Motor neuron (in vitro differentiated cells): ENCODE data around the gene GRIN1. TPM values are rescaled to one million over a fixed set of nuclear protein-coding genes. Genes with fewer than 3 reads are reported as not detected.

ENCODE experiments used
- ATAC-seq, 8 experiments: fragments of 200-7000 bp; cut with Tn5 transposase; replicated peaks in 6 of 8; 2 replicates each; pipeline ENCODE4 v1.8.0; 2021; ENCODE audit warnings: mild to moderate bottlenecking in 8 of 8, moderate library complexity in 8 of 8
- H3K27ac ChIP-seq, 2 donors: fragments of 250-450 bp; sonication (Bioruptor Pico); 2 replicates each; pipeline ENCODE4 v1.9.0; 2021; ENCODE audit warnings: antibody characterized with exemption in 2 of 2, mild to moderate bottlenecking in 2 of 2, moderate library complexity in 1 of 2
- H3K4me1 ChIP-seq, 2 donors: fragments of 250-450 bp; sonication (Bioruptor Pico); replicated peaks in 1 of 2; 2 replicates each; pipeline ENCODE4 v1.6.1; 2021; ENCODE audit warnings: antibody characterized with exemption in 2 of 2, mild to moderate bottlenecking in 2 of 2, moderate library complexity in 1 of 2
- H3K4me3 ChIP-seq, 5 donors: fragments of 250-450 bp; sonication (Bioruptor Pico); 2 replicates each; pipeline ENCODE4 v1.9.0; 2021; ENCODE audit warnings: antibody characterized with exemption in 5 of 5, mild to moderate bottlenecking in 5 of 5, moderate library complexity in 4 of 5
- WGBS, 10 experiments: fragments of 450-650 bp; shearing (Covaris generic); methylation state at CpG; one replicate each; pipeline ENCODE4 v1.0.0; 2022; 5-methylcytosine and 5-hydroxymethylcytosine counted together
- in situ Hi-C, 9 experiments: fragments of 400-800 bp; cut with MboI; loops; one replicate each; pipeline ENCODE4 v1.15.0; 2021; ENCODE audit warnings: low sequenced_read_pairs in 9 of 9, low pct_unique_long_range_greater_than_20kb in 2 of 9; ENCODE audit not compliant: unreplicated experiment in 9 of 9
- total RNA-seq, 8 experiments: library from RNA; unstranded; fragments of 300-600 nt; gene quantifications; 2 replicates each; pipeline versions ENCODE4 v1.2.3 to v1.2.4, GENCODE V29; 2022

The GRIN1 gene
- total RNA-seq, 8 experiments from 2014 or later, result 0.20 to 6.0 (median 1.2) TPM

DNA sequence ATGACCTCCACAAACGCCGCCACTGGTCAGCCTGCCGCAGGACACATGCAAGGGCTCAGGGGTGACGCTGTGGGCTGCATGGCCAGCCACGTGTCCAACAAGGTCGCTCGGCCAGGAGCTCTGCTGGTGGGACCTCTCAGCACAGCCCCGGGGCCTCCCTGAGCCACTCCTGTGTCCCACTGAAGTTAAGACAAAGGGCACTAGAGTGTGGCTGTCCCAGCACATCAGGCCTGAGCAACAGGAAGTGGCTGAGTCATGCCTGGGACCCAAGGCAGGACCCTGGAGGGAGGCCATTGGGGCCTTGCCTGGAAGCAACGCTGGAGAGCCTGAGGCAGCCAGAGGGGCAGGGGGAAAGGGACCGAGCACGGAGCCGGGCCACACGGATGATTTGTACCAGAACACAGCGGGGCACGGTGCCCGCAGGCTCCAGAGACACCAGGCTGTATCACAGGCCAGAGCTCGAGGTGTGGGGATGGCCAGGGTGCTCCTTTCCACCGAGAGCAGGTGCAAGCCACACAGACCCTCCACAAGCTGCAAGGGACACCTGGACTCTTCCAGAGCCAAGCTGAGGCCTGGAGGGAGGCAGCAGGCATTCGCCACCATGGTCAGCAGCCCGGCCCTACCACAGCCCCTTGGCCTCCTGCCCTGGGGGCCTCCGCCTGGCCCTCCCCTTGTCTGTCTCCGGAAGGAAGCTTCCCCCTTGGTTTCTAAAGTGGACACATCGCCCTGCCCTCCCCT, 39.4 kb downstream of the GRIN1 start:
- H3K27ac ChIP-seq, result no peak overlapping the region
- H3K4me3 ChIP-seq, result no peak overlapping the region
- WGBS, 10 experiments, result 67 to 100% (median 81%) methylated on average over 1 to 9 of the region's 23 CpGs; no CpG with 5 or more reads in 4 of the 10 experiments
- in situ Hi-C loops, result no loop called here
- no peak for ATAC-seq
- peaks cover 5 to 8% of the 10 kb centered on the region in 2 donors for H3K4me1 ChIP-seq

- 60 to 100% (median 78%) methylated on average over 1 to 4 of the region's 19 CpGs; no CpG with 5 or more reads in 6 of the 10 experiments for WGBS, 10 experiments
- Histone ChIP-seq H3K4me3 (no peak overlapping the region), H3K4me1 (peaks cover 5 to 8% of the 10 kb centered on the region in 2 donors), H3K27ac (no peak overlapping the region)
- in situ Hi-C loops, result no loop called here
- no peak for ATAC-seq
Measured at GRCh38 chr9:137178939-137179630, 40.1 kb downstream of the GRIN1 start.

DNA sequence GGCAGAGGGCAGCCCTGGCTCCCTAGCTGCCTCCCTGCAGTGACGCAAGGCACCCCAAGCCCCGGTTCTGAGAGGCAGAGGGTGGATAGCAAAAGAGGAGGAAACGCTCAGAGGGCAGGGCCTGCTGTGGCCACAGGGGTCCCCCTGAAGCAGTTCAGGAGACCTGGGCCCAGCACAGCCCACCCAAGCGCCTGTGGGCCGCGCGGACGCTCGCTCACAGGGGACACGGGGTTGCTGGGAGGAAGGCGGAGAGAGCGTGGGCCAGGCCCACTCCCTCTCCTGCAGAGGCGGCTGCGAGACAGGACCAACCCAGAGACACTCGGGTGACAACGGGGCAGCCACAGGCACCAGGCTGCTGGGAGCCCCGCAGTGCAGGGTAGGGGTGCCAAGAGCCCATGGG, 40.8 kb downstream of the GRIN1 start:
- peaks cover 4 to 8% of the 10 kb centered on the region in 2 donors for H3K4me1 ChIP-seq
- WGBS, 10 experiments, result 80 to 95% (median 84%) methylated on average over 1 to 11 of the region's 17 CpGs; no CpG with 5 or more reads in 6 of the 10 experiments
- in situ Hi-C loops, result no loop called here
- ATAC-seq, result no peak
- H3K27ac ChIP-seq, result no peak overlapping the region
- H3K4me3 ChIP-seq, result no peak overlapping the region

- ATAC-seq, result no peak
- in situ Hi-C loops, result no loop called here
- no peak overlapping the region for H3K27ac ChIP-seq
- WGBS, 10 experiments, result 94 to 100% (median 100%) methylated on average over 1 to 4 of the region's 20 CpGs; no CpG with 5 or more reads in 7 of the 10 experiments
- H3K4me1 ChIP-seq, result peaks cover 0 to under 1% of the 10 kb centered on the region in 2 donors
- no peak overlapping the region for H3K4me3 ChIP-seq
Measured at GRCh38 chr9:137180491-137180890, 41.5 kb downstream of the GRIN1 start.

GRCh38 chr9:137181680-137182079, 42.7 kb downstream of the GRIN1 start:
- WGBS, 10 experiments, result 80 to 100% methylated on average over 1 of the region's 22 CpGs; no CpG with 5 or more reads in 8 of the 10 experiments
- peak in 1 of 8 experiments; percentile 4 for ATAC-seq
- in situ Hi-C loops, result no loop called here
- Histone ChIP-seq H3K4me3 (no peak overlapping the region), H3K4me1 (peaks cover under 1% of the 10 kb centered on the region in 2 donors), H3K27ac (no peak overlapping the region)

GRCh38 chr9:137182836-137183235, 43.9 kb downstream of the GRIN1 start:
- H3K4me1 ChIP-seq, result peaks cover 9 to 10% of the 10 kb centered on the region in 2 donors
- no peak overlapping the region for H3K27ac ChIP-seq
- H3K4me3 ChIP-seq, result no peak overlapping the region
- 17 to 100% (median 92%) methylated on average over 1 to 10 of the region's 17 CpGs; no CpG with 5 or more reads in 3 of the 10 experiments for WGBS, 10 experiments
- no peak for ATAC-seq
- in situ Hi-C loops, result no loop called here

- Histone ChIP-seq H3K27ac (no peak overlapping the region), H3K4me3 (no peak overlapping the region), H3K4me1 (peaks cover 9 to 10% of the 10 kb centered on the region in 2 donors)
- no peak for ATAC-seq
- 80 to 90% (median 80%) methylated on average over 1 to 4 of the region's 27 CpGs; no CpG with 5 or more reads in 7 of the 10 experiments for WGBS, 10 experiments
- in situ Hi-C loops, result no loop called here
Measured at GRCh38 chr9:137183980-137184595, 45.1 kb downstream of the GRIN1 start.

DNA sequence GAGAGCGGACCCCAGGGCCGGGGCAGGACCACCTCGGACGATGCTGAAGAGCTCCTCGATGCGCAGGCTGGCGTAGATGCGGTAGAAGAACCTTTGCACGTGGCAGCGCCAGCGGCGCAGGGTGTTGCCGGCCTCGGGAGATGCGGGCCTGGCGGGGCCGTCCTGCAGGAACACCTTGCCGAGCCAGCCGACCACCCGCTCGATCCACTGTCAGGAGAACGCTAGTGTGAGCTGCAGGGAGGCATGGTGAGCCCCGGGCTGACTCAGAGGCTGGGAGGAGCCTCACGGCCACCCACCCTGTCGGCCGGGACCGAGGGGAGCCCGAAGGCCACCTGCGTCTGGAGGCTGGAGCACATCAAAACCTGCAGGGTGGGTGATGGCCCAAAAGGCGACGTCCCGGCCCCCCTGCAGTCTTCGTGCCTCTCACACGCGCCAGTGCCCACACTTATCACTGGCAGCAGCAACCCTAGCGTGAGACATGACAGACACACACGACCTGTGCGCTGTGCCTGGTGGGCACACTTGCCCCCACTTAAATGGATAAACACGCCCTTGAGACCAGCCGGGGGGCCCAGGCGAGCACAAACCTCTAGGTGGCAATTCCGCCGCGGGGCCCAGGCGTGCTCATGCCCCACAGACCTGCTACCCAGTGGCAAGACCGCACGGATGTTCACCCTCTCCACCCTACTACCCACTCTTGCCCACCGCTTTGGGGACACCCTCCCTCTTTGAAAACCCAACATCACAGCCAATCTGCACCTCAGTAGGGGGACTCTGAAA, 46.1 kb downstream of the GRIN1 start:
- Histone ChIP-seq H3K4me3 (no peak overlapping the region), H3K27ac (no peak overlapping the region), H3K4me1 (peaks cover 17 to 18% of the 10 kb centered on the region in 2 donors)
- ATAC-seq, result no peak
- in situ Hi-C loops, result no loop called here
- 80 to 100% (median 90%) methylated on average over 1 to 2 of the region's 48 CpGs; no CpG with 5 or more reads in 7 of the 10 experiments for WGBS, 10 experiments

DNA sequence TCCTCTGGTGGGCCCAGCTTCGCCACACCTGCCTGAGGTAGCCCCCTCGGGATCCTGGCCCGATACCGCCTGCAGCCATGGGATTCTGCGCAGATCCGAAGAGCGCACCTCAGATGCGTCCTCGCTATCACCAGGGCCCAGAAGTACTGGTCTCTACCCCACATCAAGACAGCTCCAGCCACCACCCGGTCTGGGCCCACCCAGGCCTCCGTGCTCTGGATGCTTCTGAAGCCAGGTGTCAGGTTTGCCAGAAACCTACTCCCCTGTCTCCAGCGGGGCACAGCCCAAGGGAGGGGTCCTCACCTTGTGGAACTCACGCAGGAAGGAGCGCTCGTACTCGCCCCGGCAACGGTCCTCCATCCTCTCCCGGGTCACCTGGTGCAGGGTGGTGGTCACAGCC, 47.0 kb downstream of the GRIN1 start:
- 89 to 100% (median 95%) methylated on average over 2 to 5 of the region's 19 CpGs; no CpG with 5 or more reads in 6 of the 10 experiments for WGBS, 10 experiments
- no peak for ATAC-seq
- H3K4me1 ChIP-seq, result peaks cover 17 to 20% of the 10 kb centered on the region in 2 donors
- H3K27ac ChIP-seq, result no peak overlapping the region
- in situ Hi-C loops, result no loop called here
- no peak overlapping the region for H3K4me3 ChIP-seq

DNA sequence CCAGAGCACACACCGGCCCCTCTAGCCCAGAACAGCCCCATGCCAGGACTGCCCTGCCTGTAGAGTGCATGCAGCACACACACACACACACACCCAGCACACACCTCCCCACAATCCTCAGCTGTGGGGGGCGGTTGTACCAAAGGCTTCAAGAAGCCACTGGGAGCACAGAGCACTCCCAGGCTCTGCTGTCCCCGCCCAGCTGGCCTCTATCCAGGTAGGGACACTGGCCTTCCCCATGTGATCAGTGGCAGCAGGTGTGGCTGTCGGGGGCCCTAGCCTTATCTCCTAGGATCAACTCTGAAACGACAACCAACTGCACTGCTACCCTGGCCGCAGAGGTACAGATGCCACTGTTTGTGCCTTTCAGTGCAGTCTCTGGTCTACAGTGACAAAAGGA, 47.4 kb downstream of the GRIN1 start:
- WGBS, 10 experiments, result 69 to 100% (median 88%) methylated on average over 1 to 2 of the region's 6 CpGs; no CpG with 5 or more reads in 6 of the 10 experiments
- in situ Hi-C loops, result no loop called here
- Histone ChIP-seq H3K27ac (no peak overlapping the region), H3K4me1 (peaks cover 17 to 20% of the 10 kb centered on the region in 2 donors), H3K4me3 (no peak overlapping the region)
- no peak for ATAC-seq

DNA sequence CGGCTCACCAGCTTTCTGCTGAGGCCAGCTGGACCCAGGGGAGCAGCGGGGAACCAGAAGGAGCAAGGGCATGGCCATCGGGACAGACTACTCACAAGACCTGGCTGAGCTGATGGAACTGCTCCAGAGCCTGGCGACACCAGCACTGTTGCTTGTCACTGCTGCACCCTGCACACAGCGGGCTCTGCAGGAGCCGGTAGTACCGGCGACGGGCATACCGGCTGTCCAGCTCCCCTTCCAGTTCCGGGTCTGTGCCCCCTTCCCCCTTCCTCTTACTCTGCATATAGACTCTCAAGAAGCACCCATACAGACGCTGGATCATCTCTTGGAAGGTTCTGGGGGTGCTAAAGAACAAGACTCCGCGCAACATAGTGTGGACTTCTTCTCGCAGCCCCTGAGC, 48.4 kb downstream of the GRIN1 start:
- Histone ChIP-seq H3K4me3 (peak overlapping the region; percentile 83 to 93 (median 90)), H3K4me1 (peaks cover 17 to 20% of the 10 kb centered on the region in 2 donors), H3K27ac (no peak overlapping the region)
- no peak for ATAC-seq
- 60 to 100% (median 83%) methylated on average over 1 to 7 of the region's 15 CpGs; no CpG with 5 or more reads in 2 of the 10 experiments for WGBS, 10 experiments
- in situ Hi-C loops, result no loop called here

- peaks cover 17 to 20% of the 10 kb centered on the region in 2 donors for H3K4me1 ChIP-seq
- peak in 4 of 8 experiments; percentile 1 to 8 (median 4) for ATAC-seq
- peak overlapping the region; percentile 25 to 96 for H3K27ac ChIP-seq
- in situ Hi-C loops, result no loop called here
- WGBS, 10 experiments, result 0 to 17% (median 0%) methylated on average over 1 to 8 of the region's 31 CpGs; no CpG with 5 or more reads in 6 of the 10 experiments
- peak overlapping the region; percentile 83 to 93 (median 90) for H3K4me3 ChIP-seq
Measured at GRCh38 chr9:137188086-137188489, 49.1 kb downstream of the GRIN1 start.
